ENCODE data around the gene CLIP2. TPM values are rescaled to one million over a fixed set of nuclear protein-coding genes. Genes with fewer than 3 reads are reported as not detected.

Gene CLIP2
- polyA plus RNA-seq, 1 donor from 2014 or later = 25.7 TPM

GRCh38 chr7:74263399-74264120, 25.6 kb upstream of the CLIP2 start:
- H4K20me1 ChIP-seq (ENCODE audit: insufficient read depth) = no peaks in the 10 kb centered on the region
- H3K36me3 ChIP-seq (ENCODE audit: insufficient read depth, low read length) = no peaks in the 10 kb centered on the region
- no peaks in the 10 kb centered on the region for H3K79me2 ChIP-seq (replicated peaks; ENCODE audit: insufficient read depth, low read length)
- TF ChIP-seq MXI1 (conservative IDR thresholded peaks at IDR 0.05; ENCODE audit: poor library complexity, severe bottlenecking) = no peak
- TF ChIP-seq, protein P1, sequence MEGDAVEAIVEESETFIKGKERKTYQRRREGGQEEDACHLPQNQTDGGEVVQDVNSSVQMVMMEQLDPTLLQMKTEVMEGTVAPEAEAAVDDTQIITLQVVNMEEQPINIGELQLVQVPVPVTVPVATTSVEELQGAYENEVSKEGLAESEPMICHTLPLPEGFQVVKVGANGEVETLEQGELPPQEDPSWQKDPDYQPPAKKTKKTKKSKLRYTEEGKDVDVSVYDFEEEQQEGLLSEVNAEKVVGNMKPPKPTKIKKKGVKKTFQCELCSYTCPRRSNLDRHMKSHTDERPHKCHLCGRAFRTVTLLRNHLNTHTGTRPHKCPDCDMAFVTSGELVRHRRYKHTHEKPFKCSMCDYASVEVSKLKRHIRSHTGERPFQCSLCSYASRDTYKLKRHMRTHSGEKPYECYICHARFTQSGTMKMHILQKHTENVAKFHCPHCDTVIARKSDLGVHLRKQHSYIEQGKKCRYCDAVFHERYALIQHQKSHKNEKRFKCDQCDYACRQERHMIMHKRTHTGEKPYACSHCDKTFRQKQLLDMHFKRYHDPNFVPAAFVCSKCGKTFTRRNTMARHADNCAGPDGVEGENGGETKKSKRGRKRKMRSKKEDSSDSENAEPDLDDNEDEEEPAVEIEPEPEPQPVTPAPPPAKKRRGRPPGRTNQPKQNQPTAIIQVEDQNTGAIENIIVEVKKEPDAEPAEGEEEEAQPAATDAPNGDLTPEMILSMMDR (IDR thresholded peaks at IDR 0.05; ENCODE audit: poor library complexity, severe bottlenecking) = no peak
- no peak for TF ChIP-seq SMC3 (conservative IDR thresholded peaks at IDR 0.05; ENCODE audit: poor library complexity)
- no peak for TF ChIP-seq RAD21 (conservative IDR thresholded peaks at IDR 0.05)
- TF ChIP-seq POLR2AphosphoS5 (IDR thresholded peaks at IDR 0.05) = no peak
- TF ChIP-seq, protein P2, sequence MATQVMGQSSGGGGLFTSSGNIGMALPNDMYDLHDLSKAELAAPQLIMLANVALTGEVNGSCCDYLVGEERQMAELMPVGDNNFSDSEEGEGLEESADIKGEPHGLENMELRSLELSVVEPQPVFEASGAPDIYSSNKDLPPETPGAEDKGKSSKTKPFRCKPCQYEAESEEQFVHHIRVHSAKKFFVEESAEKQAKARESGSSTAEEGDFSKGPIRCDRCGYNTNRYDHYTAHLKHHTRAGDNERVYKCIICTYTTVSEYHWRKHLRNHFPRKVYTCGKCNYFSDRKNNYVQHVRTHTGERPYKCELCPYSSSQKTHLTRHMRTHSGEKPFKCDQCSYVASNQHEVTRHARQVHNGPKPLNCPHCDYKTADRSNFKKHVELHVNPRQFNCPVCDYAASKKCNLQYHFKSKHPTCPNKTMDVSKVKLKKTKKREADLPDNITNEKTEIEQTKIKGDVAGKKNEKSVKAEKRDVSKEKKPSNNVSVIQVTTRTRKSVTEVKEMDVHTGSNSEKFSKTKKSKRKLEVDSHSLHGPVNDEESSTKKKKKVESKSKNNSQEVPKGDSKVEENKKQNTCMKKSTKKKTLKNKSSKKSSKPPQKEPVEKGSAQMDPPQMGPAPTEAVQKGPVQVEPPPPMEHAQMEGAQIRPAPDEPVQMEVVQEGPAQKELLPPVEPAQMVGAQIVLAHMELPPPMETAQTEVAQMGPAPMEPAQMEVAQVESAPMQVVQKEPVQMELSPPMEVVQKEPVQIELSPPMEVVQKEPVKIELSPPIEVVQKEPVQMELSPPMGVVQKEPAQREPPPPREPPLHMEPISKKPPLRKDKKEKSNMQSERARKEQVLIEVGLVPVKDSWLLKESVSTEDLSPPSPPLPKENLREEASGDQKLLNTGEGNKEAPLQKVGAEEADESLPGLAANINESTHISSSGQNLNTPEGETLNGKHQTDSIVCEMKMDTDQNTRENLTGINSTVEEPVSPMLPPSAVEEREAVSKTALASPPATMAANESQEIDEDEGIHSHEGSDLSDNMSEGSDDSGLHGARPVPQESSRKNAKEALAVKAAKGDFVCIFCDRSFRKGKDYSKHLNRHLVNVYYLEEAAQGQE (IDR thresholded peaks at IDR 0.05; ENCODE audit: borderline replicate concordance) = no peak
- TF ChIP-seq TAF1 (IDR thresholded peaks at IDR 0.05; ENCODE audit: low read depth) = no peak
- no peak for TF ChIP-seq EP300 (conservative IDR thresholded peaks at IDR 0.05; ENCODE audit: poor library complexity, severe bottlenecking)
- no peak for TF ChIP-seq EZH2 (IDR thresholded peaks at IDR 0.05; ENCODE audit: borderline replicate concordance, insufficient read depth, low read length, poor library complexity, severe bottlenecking)
- no peak overlapping the region for H3K27ac ChIP-seq (ENCODE audit: low read length)
- H3K9me2 ChIP-seq (ENCODE audit: insufficient read depth, low read length) = no peaks in the 10 kb centered on the region
- no peak overlapping the region for H2AFZ ChIP-seq (ENCODE audit: low read depth, low read length)
- H3K9me3 ChIP-seq (ENCODE audit: low read length) = no peaks in the 10 kb centered on the region
- no peaks in the 10 kb centered on the region for H3F3A ChIP-seq (ENCODE audit: insufficient read depth, low read length, poor library complexity, severe bottlenecking)
- H3K4me2 ChIP-seq (ENCODE audit: low read length) = no peak overlapping the region
- H3K9ac ChIP-seq (ENCODE audit: low read length) = no peak overlapping the region
- H3K27me3 ChIP-seq (ENCODE audit: insufficient read depth, low read depth, low read length) = no peaks in the 10 kb centered on the region
- H3K4me3 ChIP-seq (ENCODE audit: low read length) = no peak overlapping the region

GRCh38 chr7:74266191-74266963, 22.8 kb upstream of the CLIP2 start:
- Histone ChIP-seq H3K9me3 (ENCODE audit: low read length) (no peaks in the 10 kb centered on the region), H3K79me2 (replicated peaks; ENCODE audit: insufficient read depth, low read length) (no peaks in the 10 kb centered on the region), H3K9me2 (ENCODE audit: insufficient read depth, low read length) (no peaks in the 10 kb centered on the region), H4K20me1 (ENCODE audit: insufficient read depth) (no peaks in the 10 kb centered on the region), H3K27ac (ENCODE audit: low read length) (no peak overlapping the region), H3K4me2 (ENCODE audit: low read length) (no peak overlapping the region), H3K4me3 (ENCODE audit: low read length) (no peak overlapping the region), H2AFZ (ENCODE audit: low read depth, low read length) (no peak overlapping the region), H3K9ac (ENCODE audit: low read length) (no peak overlapping the region), H3K27me3 (ENCODE audit: insufficient read depth, low read depth, low read length) (no peaks in the 10 kb centered on the region), H3K36me3 (ENCODE audit: insufficient read depth, low read length) (no peaks in the 10 kb centered on the region), H3F3A (ENCODE audit: insufficient read depth, low read length, poor library complexity, severe bottlenecking) (no peaks in the 10 kb centered on the region)
- TF ChIP-seq POLR2AphosphoS5 (IDR thresholded peaks at IDR 0.05) (no peak), EZH2 (IDR thresholded peaks at IDR 0.05; ENCODE audit: borderline replicate concordance, insufficient read depth, low read length, poor library complexity, severe bottlenecking) (no peak), EP300 (conservative IDR thresholded peaks at IDR 0.05; ENCODE audit: poor library complexity, severe bottlenecking) (no peak), RAD21 (conservative IDR thresholded peaks at IDR 0.05) (no peak), TAF1 (IDR thresholded peaks at IDR 0.05; ENCODE audit: low read depth) (no peak), MXI1 (conservative IDR thresholded peaks at IDR 0.05; ENCODE audit: poor library complexity, severe bottlenecking) (no peak), SMC3 (conservative IDR thresholded peaks at IDR 0.05; ENCODE audit: poor library complexity) (no peak)
- TF ChIP-seq, protein P1 (IDR thresholded peaks at IDR 0.05; ENCODE audit: poor library complexity, severe bottlenecking) = no peak
- TF ChIP-seq, protein P2 (IDR thresholded peaks at IDR 0.05; ENCODE audit: borderline replicate concordance) = no peak

Measured in neural cell (in vitro differentiated cells).